ENCODE results near the gene RELN.

RELN gene

GRCh38 chr7:103660455-103661371 is 328.7 kb downstream of the RELN start:
- Histone ChIP-seq H3K4me1 (ENCODE audit: control insufficient read depth, low read depth, low read length) (peaks cover 4% of the 10 kb centered on the region), H3K27ac (ENCODE audit: low read length) (no peak overlapping the region), H3K9me3 (ENCODE audit: control insufficient read depth, low read depth, low read length) (no peaks in the 10 kb centered on the region), H3K36me3 (ENCODE audit: control insufficient read depth, low read depth, low read length) (no peaks in the 10 kb centered on the region), H3K9ac (ENCODE audit: low read length) (no peak overlapping the region), H3K27me3 (ENCODE audit: control insufficient read depth, insufficient read depth, low read length) (no peaks in the 10 kb centered on the region), H3K4me3 (ENCODE audit: low read length) (no peak overlapping the region)

GRCh38 chr7:103658055-103659005 is 331.1 kb downstream of the RELN start:
- H3K9me3 ChIP-seq (ENCODE audit: control insufficient read depth, low read depth, low read length): no peaks in the 10 kb centered on the region
- no peak overlapping the region for H3K27ac ChIP-seq (ENCODE audit: low read length)
- H3K4me3 ChIP-seq (ENCODE audit: low read length): no peak overlapping the region
- no peaks in the 10 kb centered on the region for H3K36me3 ChIP-seq (ENCODE audit: control insufficient read depth, low read depth, low read length)
- no peak overlapping the region for H3K9ac ChIP-seq (ENCODE audit: low read length)
- peaks cover 4% of the 10 kb centered on the region for H3K4me1 ChIP-seq (ENCODE audit: control insufficient read depth, low read depth, low read length)
- no peaks in the 10 kb centered on the region for H3K27me3 ChIP-seq (ENCODE audit: control insufficient read depth, insufficient read depth, low read length)

- H3K36me3 ChIP-seq (ENCODE audit: control insufficient read depth, low read depth, low read length): no peaks in the 10 kb centered on the region
- no peaks in the 10 kb centered on the region for H3K9me3 ChIP-seq (ENCODE audit: control insufficient read depth, low read depth, low read length)
- no peaks in the 10 kb centered on the region for H3K27me3 ChIP-seq (ENCODE audit: control insufficient read depth, insufficient read depth, low read length)
- H3K4me1 ChIP-seq (ENCODE audit: control insufficient read depth, low read depth, low read length): peaks cover 4% of the 10 kb centered on the region
- no peak overlapping the region for H3K4me3 ChIP-seq (ENCODE audit: low read length)
- H3K27ac ChIP-seq (ENCODE audit: low read length): no peak overlapping the region
- H3K9ac ChIP-seq (ENCODE audit: low read length): no peak overlapping the region
These were observed 332.0 kb downstream of the RELN start for GRCh38 chr7:103657474-103657894.

GRCh38 chr7:103656221-103656620 is 333.2 kb downstream of the RELN start:
- Histone ChIP-seq H3K9ac (ENCODE audit: low read length) (no peak overlapping the region), H3K9me3 (ENCODE audit: control insufficient read depth, low read depth, low read length) (no peaks in the 10 kb centered on the region), H3K27ac (ENCODE audit: low read length) (no peak overlapping the region), H3K4me3 (ENCODE audit: low read length) (no peak overlapping the region), H3K36me3 (ENCODE audit: control insufficient read depth, low read depth, low read length) (no peaks in the 10 kb centered on the region), H3K4me1 (ENCODE audit: control insufficient read depth, low read depth, low read length) (peaks cover 9% of the 10 kb centered on the region), H3K27me3 (ENCODE audit: control insufficient read depth, insufficient read depth, low read length) (no peaks in the 10 kb centered on the region)

GRCh38 chr7:103651593-103652377 is 337.7 kb downstream of the RELN start:
- no peaks in the 10 kb centered on the region for H3K9me3 ChIP-seq (ENCODE audit: control insufficient read depth, low read depth, low read length)
- H3K9ac ChIP-seq (ENCODE audit: low read length): no peak overlapping the region
- no peaks in the 10 kb centered on the region for H3K36me3 ChIP-seq (ENCODE audit: control insufficient read depth, low read depth, low read length)
- H3K4me1 ChIP-seq (ENCODE audit: control insufficient read depth, low read depth, low read length): peaks cover 5% of the 10 kb centered on the region
- no peak overlapping the region for H3K4me3 ChIP-seq (ENCODE audit: low read length)
- H3K27ac ChIP-seq (ENCODE audit: low read length): no peak overlapping the region
- no peaks in the 10 kb centered on the region for H3K27me3 ChIP-seq (ENCODE audit: control insufficient read depth, insufficient read depth, low read length)

- Histone ChIP-seq H3K4me1 (ENCODE audit: control insufficient read depth, low read depth, low read length) (peaks cover 5% of the 10 kb centered on the region), H3K4me3 (ENCODE audit: low read length) (no peak overlapping the region), H3K9me3 (ENCODE audit: control insufficient read depth, low read depth, low read length) (no peaks in the 10 kb centered on the region), H3K9ac (ENCODE audit: low read length) (no peak overlapping the region), H3K27ac (ENCODE audit: low read length) (no peak overlapping the region), H3K27me3 (ENCODE audit: control insufficient read depth, insufficient read depth, low read length) (no peaks in the 10 kb centered on the region), H3K36me3 (ENCODE audit: control insufficient read depth, low read depth, low read length) (no peaks in the 10 kb centered on the region)
These were observed 340.4 kb downstream of the RELN start for GRCh38 chr7:103649052-103649451.

GRCh38 chr7:103648135-103648534 is 341.3 kb downstream of the RELN start:
- Histone ChIP-seq H3K27ac (ENCODE audit: low read length) (no peak overlapping the region), H3K9ac (ENCODE audit: low read length) (no peak overlapping the region), H3K36me3 (ENCODE audit: control insufficient read depth, low read depth, low read length) (no peaks in the 10 kb centered on the region), H3K9me3 (ENCODE audit: control insufficient read depth, low read depth, low read length) (no peaks in the 10 kb centered on the region), H3K27me3 (ENCODE audit: control insufficient read depth, insufficient read depth, low read length) (no peaks in the 10 kb centered on the region), H3K4me1 (ENCODE audit: control insufficient read depth, low read depth, low read length) (peaks cover 5% of the 10 kb centered on the region), H3K4me3 (ENCODE audit: low read length) (no peak overlapping the region)

- H3K4me1 ChIP-seq (ENCODE audit: control insufficient read depth, low read depth, low read length): no peaks in the 10 kb centered on the region
- no peaks in the 10 kb centered on the region for H3K9me3 ChIP-seq (ENCODE audit: control insufficient read depth, low read depth, low read length)
- no peak overlapping the region for H3K9ac ChIP-seq (ENCODE audit: low read length)
- no peaks in the 10 kb centered on the region for H3K27me3 ChIP-seq (ENCODE audit: control insufficient read depth, insufficient read depth, low read length)
- H3K4me3 ChIP-seq (ENCODE audit: low read length): no peak overlapping the region
- H3K36me3 ChIP-seq (ENCODE audit: control insufficient read depth, low read depth, low read length): no peaks in the 10 kb centered on the region
- H3K27ac ChIP-seq (ENCODE audit: low read length): no peak overlapping the region
These were observed 345.1 kb downstream of the RELN start for GRCh38 chr7:103644319-103644718.

GRCh38 chr7:103640031-103640779 is 349.3 kb downstream of the RELN start:
- no peaks in the 10 kb centered on the region for H3K9me3 ChIP-seq (ENCODE audit: control insufficient read depth, low read depth, low read length)
- H3K9ac ChIP-seq (ENCODE audit: low read length): no peak overlapping the region
- no peak overlapping the region for H3K4me3 ChIP-seq (ENCODE audit: low read length)

GRCh38 chr7:103637726-103638125 is 351.7 kb downstream of the RELN start:
- H3K36me3 ChIP-seq (ENCODE audit: control insufficient read depth, low read depth, low read length): no peaks in the 10 kb centered on the region
- no peak overlapping the region for H3K4me3 ChIP-seq (ENCODE audit: low read length)
- H3K27ac ChIP-seq (ENCODE audit: low read length): no peak overlapping the region
- no peaks in the 10 kb centered on the region for H3K27me3 ChIP-seq (ENCODE audit: control insufficient read depth, insufficient read depth, low read length)
- H3K9ac ChIP-seq (ENCODE audit: low read length): no peak overlapping the region
- no peaks in the 10 kb centered on the region for H3K9me3 ChIP-seq (ENCODE audit: control insufficient read depth, low read depth, low read length)
- no peaks in the 10 kb centered on the region for H3K4me1 ChIP-seq (ENCODE audit: control insufficient read depth, low read depth, low read length)

More at GRCh38 chr7:103640031-103640779, 349.3 kb downstream of the RELN start:
- Histone ChIP-seq H3K36me3 (ENCODE audit: control insufficient read depth, low read depth, low read length) (no peaks in the 10 kb centered on the region), H3K4me1 (ENCODE audit: control insufficient read depth, low read depth, low read length) (no peaks in the 10 kb centered on the region), H3K27ac (ENCODE audit: low read length) (no peak overlapping the region), H3K27me3 (ENCODE audit: control insufficient read depth, insufficient read depth, low read length) (no peaks in the 10 kb centered on the region)

Measured in iPS-18a (cell line).